ENCODE results near the gene KRTAP10-11.

- no peak for TF ChIP-seq CTCF (IDR thresholded peaks at IDR 0.05; ENCODE audit: poor library complexity)
- TF ChIP-seq EZH2phosphoT487 (IDR thresholded peaks at IDR 0.05; ENCODE audit: low read depth, severe bottlenecking, unreplicated experiment): no peak
Observed at GRCh38 chr21:44640761-44641160, 5.5 kb upstream of the KRTAP10-11 start.
